ENCODE results near the gene SLC22A23. TPM values are rescaled to one million over a fixed set of nuclear protein-coding genes. Genes with fewer than 3 reads are reported as not detected.

Gene SLC22A23
- total RNA-seq, 1 donor: 18.1 TPM

DNA sequence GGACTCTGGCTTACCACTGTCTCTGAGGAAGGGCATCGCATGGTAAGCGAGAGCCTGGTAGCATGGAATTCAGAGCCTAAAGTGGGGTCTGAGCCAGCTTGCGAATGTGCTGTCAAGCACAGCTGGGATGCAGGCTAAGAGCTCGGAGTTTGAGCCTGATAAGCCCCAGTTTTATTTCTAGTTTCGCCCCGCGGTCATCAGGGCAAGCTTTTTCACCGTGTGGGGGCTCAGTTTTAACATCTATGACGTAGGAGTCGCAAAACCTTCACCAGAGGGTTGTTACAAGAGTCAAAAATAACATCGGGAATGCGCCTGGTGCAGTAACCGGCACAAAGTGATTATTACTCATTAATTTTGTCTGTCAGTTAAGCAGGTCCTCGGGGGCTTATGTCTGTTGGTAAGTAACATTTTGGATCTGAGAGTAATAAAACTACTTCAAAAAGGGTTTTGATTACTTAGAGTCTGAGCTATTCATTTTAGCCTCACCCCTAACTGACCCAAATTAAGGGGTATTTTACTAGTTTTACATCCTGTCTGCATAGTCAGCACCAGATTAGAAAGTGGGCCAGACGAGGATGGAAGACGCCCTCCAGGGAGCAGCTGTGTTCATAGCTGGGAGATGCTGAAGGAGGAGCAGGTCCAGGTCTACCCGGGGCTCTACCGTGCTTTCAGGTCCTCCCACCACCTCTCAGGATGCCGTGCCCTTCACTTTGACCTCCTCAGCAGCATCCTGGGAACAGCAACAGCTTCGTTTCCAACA, 29.7 kb downstream of the SLC22A23 start:
- peaks cover 12% of the 10 kb centered on the region for H3K79me2 ChIP-seq (ENCODE audit: insufficient read depth, low read length)
- peak overlapping the region; percentile 10 for H3K4me2 ChIP-seq (ENCODE audit: insufficient read depth, low read length)
- peaks cover 26% of the 10 kb centered on the region for H3K4me1 ChIP-seq (ENCODE audit: insufficient read depth, low read length)
- DNase-seq (ENCODE audit: insufficient read length, low spot score, missing footprints): no peak
- no peaks in the 10 kb centered on the region for H3K9me3 ChIP-seq (ENCODE audit: low read depth, low read length)
- no peaks in the 10 kb centered on the region for H3K36me3 ChIP-seq (ENCODE audit: insufficient read depth, low read length)
- TF ChIP-seq CTCF (IDR thresholded peaks at IDR 0.05; ENCODE audit: extremely low read depth, low read depth, low read length): no peak
- H2AFZ ChIP-seq (ENCODE audit: low read length): peak overlapping the region; percentile 60
- H3K27ac ChIP-seq (ENCODE audit: low read depth, low read length): no peak overlapping the region
- no peak overlapping the region for H3K4me3 ChIP-seq (ENCODE audit: insufficient read depth, low read length)
- H3K27me3 ChIP-seq (ENCODE audit: insufficient read depth, low read length): no peaks in the 10 kb centered on the region
- no peaks in the 10 kb centered on the region for H4K20me1 ChIP-seq (ENCODE audit: insufficient read depth, low read length)

GRCh38 chr6:3426091-3426926, 30.5 kb downstream of the SLC22A23 start:
- no peak overlapping the region for H3K27ac ChIP-seq (ENCODE audit: low read depth, low read length)
- H3K4me2 ChIP-seq (ENCODE audit: insufficient read depth, low read length): no peak overlapping the region
- H2AFZ ChIP-seq (ENCODE audit: low read length): peak overlapping the region; percentile 47
- no peaks in the 10 kb centered on the region for H3K27me3 ChIP-seq (ENCODE audit: insufficient read depth, low read length)
- H3K9me3 ChIP-seq (ENCODE audit: low read depth, low read length): no peaks in the 10 kb centered on the region
- DNase-seq (ENCODE audit: insufficient read length, low spot score, missing footprints): no peak
- TF ChIP-seq CTCF (IDR thresholded peaks at IDR 0.05; ENCODE audit: extremely low read depth, low read depth, low read length): no peak
- peaks cover 32% of the 10 kb centered on the region for H3K4me1 ChIP-seq (ENCODE audit: insufficient read depth, low read length)
- H4K20me1 ChIP-seq (ENCODE audit: insufficient read depth, low read length): no peaks in the 10 kb centered on the region
- H3K79me2 ChIP-seq (ENCODE audit: insufficient read depth, low read length): peaks cover 12% of the 10 kb centered on the region
- H3K36me3 ChIP-seq (ENCODE audit: insufficient read depth, low read length): no peaks in the 10 kb centered on the region
- no peak overlapping the region for H3K4me3 ChIP-seq (ENCODE audit: insufficient read depth, low read length)

- Histone ChIP-seq H3K4me1 (ENCODE audit: insufficient read depth, low read length) (peaks cover 32% of the 10 kb centered on the region), H3K4me2 (ENCODE audit: insufficient read depth, low read length) (no peak overlapping the region), H3K4me3 (ENCODE audit: insufficient read depth, low read length) (no peak overlapping the region), H3K36me3 (ENCODE audit: insufficient read depth, low read length) (no peaks in the 10 kb centered on the region), H3K9me3 (ENCODE audit: low read depth, low read length) (no peaks in the 10 kb centered on the region), H4K20me1 (ENCODE audit: insufficient read depth, low read length) (no peaks in the 10 kb centered on the region), H3K27me3 (ENCODE audit: insufficient read depth, low read length) (no peaks in the 10 kb centered on the region), H3K79me2 (ENCODE audit: insufficient read depth, low read length) (peaks cover 12% of the 10 kb centered on the region), H3K27ac (ENCODE audit: low read depth, low read length) (no peak overlapping the region), H2AFZ (ENCODE audit: low read length) (no peak overlapping the region)
- TF ChIP-seq CTCF (IDR thresholded peaks at IDR 0.05; ENCODE audit: extremely low read depth, low read depth, low read length): no peak
- DNase-seq (ENCODE audit: insufficient read length, low spot score, missing footprints): no peak
These were observed 31.3 kb downstream of the SLC22A23 start for GRCh38 chr6:3425574-3425973.

All from osteoblast (primary cell).